GM13976 (cell line): ENCODE data around the gene CENPC.
"Not testable (repeated sequence)": the region's sequence is repeated elsewhere in the genome, so short reads cannot be mapped to it uniquely, and the experiment has no call there.

ENCODE experiments used
- DNase-seq: peaks from one replicate; pipeline ENCODE4 v3.0.0; 2012; ENCODE audit warnings: low spot score
- CTCF ChIP-seq: IDR thresholded peaks from 2 replicates; pipeline ENCODE4 v1.5.1; 2012; ENCODE audit warnings: borderline replicate concordance, mild to moderate bottlenecking; ENCODE audit not compliant: insufficient read depth; ENCODE audit errors: extremely low read depth, missing control alignments, control extremely low read depth
- in situ Hi-C: fragments of 300-500 bp; cut with MboI; formaldehyde crosslinking; loops from one replicate; pipeline ENCODE4 v1.12.0; 2022; ENCODE audit warnings: low sequenced_read_pairs, mixed read lengths, inconsistent platforms; ENCODE audit not compliant: unreplicated experiment

CENPC gene

GRCh38 chr4:67456577-67457196, 88.6 kb downstream of the CENPC start:
- TF ChIP-seq CTCF, result no peak
- in situ Hi-C loops, result no loop called here
- DNase-seq, result no peak

GRCh38 chr4:67452846-67453205, 92.5 kb downstream of the CENPC start:
- DNase-seq, in situ Hi-C loops: not testable (repeated sequence)

- no peak for DNase-seq
- TF ChIP-seq CTCF, result no peak
- in situ Hi-C loops, result no loop called here
Observed at GRCh38 chr4:67452100-67452845, 93.0 kb downstream of the CENPC start.

GRCh38 chr4:67451464-67451863, 93.8 kb downstream of the CENPC start:
- DNase-seq, result no peak
- TF ChIP-seq CTCF, result no peak
- in situ Hi-C loops, result no loop called here

- in situ Hi-C loops, result no loop called here
- no peak for TF ChIP-seq CTCF
- DNase-seq, result no peak
Observed at GRCh38 chr4:67448621-67449020, 96.7 kb downstream of the CENPC start.

GRCh38 chr4:67447873-67448272, 97.4 kb downstream of the CENPC start:
- no peak for TF ChIP-seq CTCF
- in situ Hi-C loops, result no loop called here
- no peak for DNase-seq

- no peak for DNase-seq
- in situ Hi-C loops, result no loop called here
- TF ChIP-seq CTCF, result no peak
Observed at GRCh38 chr4:67446811-67447210, 98.5 kb downstream of the CENPC start.

- in situ Hi-C loops, DNase-seq: not testable (repeated sequence)
Observed at GRCh38 chr4:67445881-67446280, 99.4 kb downstream of the CENPC start.
